Measurements from ENCODE around the gene AHDC1.
A peak's percentile ranks its signal among the peaks of the same experiment; 100 is the strongest.

The AHDC1 gene

GRCh38 chr1:27569088-27569460, 34.9 kb downstream of the AHDC1 start:
- Histone ChIP-seq H3K27me3 (replicated peaks; ENCODE audit: control insufficient read depth, insufficient read depth, low read length) (no peaks in the 10 kb centered on the region), H3K4me3 (replicated peaks; ENCODE audit: low read depth, low read length) (peak overlapping the region; percentile 54), H3K36me3 (ENCODE audit: control insufficient read depth, insufficient read depth, low read length) (no peaks in the 10 kb centered on the region)
- DNase-seq (ENCODE audit: extremely low read depth, insufficient read length): no peak
- TF ChIP-seq CTCF (IDR thresholded peaks at IDR 0.05; ENCODE audit: insufficient read depth, low read length, poor library complexity, severe bottlenecking): no peak

- Histone ChIP-seq H3K36me3 (ENCODE audit: control insufficient read depth, insufficient read depth, low read length) (no peaks in the 10 kb centered on the region), H3K27me3 (replicated peaks; ENCODE audit: control insufficient read depth, insufficient read depth, low read length) (no peaks in the 10 kb centered on the region), H3K4me3 (replicated peaks; ENCODE audit: low read depth, low read length) (peak overlapping the region; percentile 54)
- DNase-seq (ENCODE audit: extremely low read depth, insufficient read length): peak; percentile 93
- peak; percentile 50 for TF ChIP-seq CTCF (IDR thresholded peaks at IDR 0.05; ENCODE audit: insufficient read depth, low read length, poor library complexity, severe bottlenecking)
These were observed 35.5 kb downstream of the AHDC1 start for GRCh38 chr1:27568300-27569087.

- Histone ChIP-seq H3K36me3 (ENCODE audit: control insufficient read depth, insufficient read depth, low read length) (no peaks in the 10 kb centered on the region), H3K4me3 (replicated peaks; ENCODE audit: low read depth, low read length) (peak overlapping the region; percentile 43), H3K27me3 (replicated peaks; ENCODE audit: control insufficient read depth, insufficient read depth, low read length) (no peaks in the 10 kb centered on the region)
- no peak for TF ChIP-seq CTCF (IDR thresholded peaks at IDR 0.05; ENCODE audit: insufficient read depth, low read length, poor library complexity, severe bottlenecking)
- no peak for DNase-seq (ENCODE audit: extremely low read depth, insufficient read length)
These were observed 36.0 kb downstream of the AHDC1 start for GRCh38 chr1:27567971-27568299.

- Histone ChIP-seq H3K27me3 (replicated peaks; ENCODE audit: control insufficient read depth, insufficient read depth, low read length) (no peaks in the 10 kb centered on the region), H3K36me3 (ENCODE audit: control insufficient read depth, insufficient read depth, low read length) (no peaks in the 10 kb centered on the region; the same call in 1 of the 2 replicates), H3K4me3 (replicated peaks; ENCODE audit: low read depth, low read length) (no peak overlapping the region)
- no peak for TF ChIP-seq CTCF (IDR thresholded peaks at IDR 0.05; ENCODE audit: insufficient read depth, low read length, poor library complexity, severe bottlenecking)
- DNase-seq (ENCODE audit: extremely low read depth, insufficient read length): no peak
These were observed 36.8 kb downstream of the AHDC1 start for GRCh38 chr1:27567146-27567526.

GRCh38 chr1:27566462-27567145, 37.3 kb downstream of the AHDC1 start:
- no peak overlapping the region for H3K4me3 ChIP-seq (replicated peaks; ENCODE audit: low read depth, low read length)
- no peaks in the 10 kb centered on the region for H3K27me3 ChIP-seq (replicated peaks; ENCODE audit: control insufficient read depth, insufficient read depth, low read length)
- TF ChIP-seq CTCF (IDR thresholded peaks at IDR 0.05; ENCODE audit: insufficient read depth, low read length, poor library complexity, severe bottlenecking): no peak
- DNase-seq (ENCODE audit: extremely low read depth, insufficient read length): no peak
- H3K36me3 ChIP-seq (ENCODE audit: control insufficient read depth, insufficient read depth, low read length): no peaks in the 10 kb centered on the region; the same call in 1 of the 2 replicates
